Ectodermal cell (in vitro differentiated cells): ENCODE measurements around the gene FBXL7.
A peak's percentile ranks its signal among the peaks of the same experiment; 100 is the strongest.

Source experiments
- H3K27ac ChIP-seq: 2 replicates; pipeline ENCODE4 v1.7.0; 2013; ENCODE audit warnings: mild to moderate bottlenecking, low read depth, low read length; ENCODE audit not compliant: insufficient read depth, poor library complexity, severe bottlenecking
- H3K27me3 ChIP-seq: 2 replicates; pipeline ENCODE4 v1.7.0; 2013; ENCODE audit warnings: mild to moderate bottlenecking, low read length; ENCODE audit not compliant: insufficient read depth, control insufficient read depth, poor library complexity, severe bottlenecking
- H3K36me3 ChIP-seq: one replicate; pipeline ENCODE4 v1.7.0; 2013; ENCODE audit warnings: low read length; ENCODE audit not compliant: control insufficient read depth, insufficient read depth
- H3K4me1 ChIP-seq: one replicate; pipeline ENCODE4 v1.7.0; 2013; ENCODE audit warnings: low read length; ENCODE audit not compliant: control insufficient read depth, insufficient read depth
- H3K4me3 ChIP-seq: 2 replicates; pipeline ENCODE4 v1.7.0; 2013; ENCODE audit warnings: low read depth, low read length, control low read depth; ENCODE audit not compliant: insufficient read depth
- H3K9me3 ChIP-seq: 2 replicates; pipeline ENCODE4 v1.7.0; 2013; ENCODE audit warnings: mild to moderate bottlenecking, low read length, moderate library complexity; ENCODE audit not compliant: control insufficient read depth
- WGBS, 2 experiments: methylation state at CpG; one replicate each; pipeline ENCODE4 v1.1.7; 2013; ENCODE audit warnings: missing lambda C conversion rate in 2 of 2; 5-methylcytosine and 5-hydroxymethylcytosine counted together

The FBXL7 gene

DNA sequence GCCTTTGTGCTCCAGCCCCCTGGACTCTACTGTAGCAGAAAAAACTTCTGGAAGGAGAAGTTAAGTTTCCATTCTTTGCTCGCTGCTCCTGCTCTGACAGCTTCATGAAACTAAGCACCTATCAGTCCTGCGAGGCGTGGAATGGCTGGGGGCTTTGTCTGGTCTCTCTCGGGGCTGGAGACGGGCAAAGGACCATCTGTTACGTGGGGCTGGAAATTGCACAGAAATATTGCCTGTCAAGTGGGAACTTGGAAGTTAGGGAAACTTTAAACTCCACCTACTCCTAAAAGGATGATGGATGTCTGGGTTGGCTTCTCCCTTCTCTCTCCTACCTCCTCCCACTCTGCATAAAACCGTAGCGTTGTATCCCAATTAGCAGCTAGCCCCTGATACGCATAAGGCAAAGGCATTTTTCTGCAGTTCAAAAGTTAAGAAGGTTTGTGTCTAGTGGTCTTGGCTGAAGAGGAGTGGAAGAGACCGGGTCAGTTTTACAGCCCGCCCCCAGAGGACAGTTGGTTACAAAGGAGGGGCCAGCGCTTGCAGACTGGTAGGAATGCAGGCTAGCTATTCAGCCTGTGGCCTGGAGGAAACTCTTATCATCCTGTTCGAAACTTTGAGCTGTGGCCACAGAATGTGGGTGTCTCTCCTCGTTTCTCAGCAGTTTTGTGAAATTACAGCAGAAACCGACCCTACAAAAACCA, 1.3 kb downstream of the FBXL7 start:
- H3K27me3 ChIP-seq: no peaks in the 10 kb centered on the region
- H3K36me3 ChIP-seq: no peaks in the 10 kb centered on the region
- 1 to 2% methylated on average over 14 to 15 of the region's 15 CpGs for WGBS, 2 experiments
- H3K27ac ChIP-seq: no peak overlapping the region
- H3K4me1 ChIP-seq: peaks cover 2% of the 10 kb centered on the region
- peak overlapping the region; percentile 76 for H3K4me3 ChIP-seq
- no peaks in the 10 kb centered on the region for H3K9me3 ChIP-seq

DNA sequence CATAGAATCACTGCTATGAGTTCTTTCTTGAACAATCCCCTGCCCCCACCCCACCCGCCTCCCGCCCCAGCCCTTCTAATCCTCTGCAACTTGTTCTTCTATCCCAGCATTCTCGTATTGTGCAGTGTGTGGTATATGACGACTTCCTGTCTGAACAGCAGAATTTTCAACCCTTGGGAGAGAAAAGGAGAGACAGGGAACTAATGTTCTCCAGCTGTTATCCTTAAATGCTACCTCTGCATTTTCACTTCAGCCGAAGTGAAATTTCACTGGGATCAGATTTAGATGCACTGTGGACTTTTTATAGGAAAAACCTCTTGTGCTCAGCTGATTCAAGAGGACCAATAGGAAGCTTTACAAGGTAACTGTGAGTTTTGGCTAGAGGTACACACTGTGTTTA, 2.2 kb downstream of the FBXL7 start:
- H3K4me3 ChIP-seq: no peak overlapping the region
- H3K4me1 ChIP-seq: peaks cover 2% of the 10 kb centered on the region
- whole genome bisulfite sequencing, 2 experiments: 83 to 86% methylated on average over 2 to 4 of the region's 5 CpGs
- H3K36me3 ChIP-seq: no peaks in the 10 kb centered on the region
- H3K27ac ChIP-seq: no peak overlapping the region
- H3K9me3 ChIP-seq: no peaks in the 10 kb centered on the region
- H3K27me3 ChIP-seq: no peaks in the 10 kb centered on the region

DNA sequence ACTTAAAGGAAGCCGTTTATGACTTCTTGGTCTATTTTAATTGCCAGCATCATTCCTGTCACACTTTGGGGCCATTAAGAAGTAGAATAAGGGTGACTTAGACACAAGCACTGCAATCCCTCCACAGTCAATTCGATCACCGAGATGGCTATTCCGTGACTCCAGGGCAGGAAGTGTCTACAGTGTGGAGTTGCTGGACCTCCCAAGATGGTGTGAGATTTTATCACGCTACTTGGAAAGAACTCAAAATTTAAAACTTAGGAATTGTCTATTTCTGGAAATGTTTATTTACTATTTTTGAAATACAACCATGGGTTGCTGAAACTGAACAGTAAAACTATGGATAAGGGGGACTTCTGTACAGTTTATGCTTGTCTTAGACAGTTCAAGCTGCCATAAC, 6.2 kb downstream of the FBXL7 start:
- Histone ChIP-seq H3K4me1 (peaks cover 3% of the 10 kb centered on the region), H3K4me3 (no peak overlapping the region), H3K27me3 (no peaks in the 10 kb centered on the region), H3K9me3 (no peaks in the 10 kb centered on the region), H3K27ac (no peak overlapping the region), H3K36me3 (no peaks in the 10 kb centered on the region)
- 95 to 96% methylated on average over 5 of the region's 5 CpGs for WGBS, 2 experiments

DNA sequence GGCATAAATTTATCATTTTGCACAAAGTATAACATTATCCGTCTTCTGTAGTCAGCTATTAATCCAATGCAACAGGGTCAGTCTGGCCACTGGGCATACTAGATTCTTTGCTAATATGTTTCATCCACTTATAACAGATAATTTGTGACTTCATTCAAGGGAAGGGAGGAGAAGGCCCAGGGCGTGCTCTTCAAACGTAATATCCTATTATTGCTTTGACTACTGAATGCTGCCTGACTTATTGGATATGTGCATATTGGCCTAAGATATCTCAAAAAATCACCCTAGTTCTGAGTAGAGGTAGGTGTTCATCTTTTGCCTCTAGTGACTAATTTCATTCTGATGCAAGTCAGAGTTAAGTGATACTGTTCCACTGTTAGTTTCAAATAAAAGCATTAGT, 6.9 kb downstream of the FBXL7 start:
- Histone ChIP-seq H3K4me1 (peaks cover 3% of the 10 kb centered on the region), H3K27ac (no peak overlapping the region), H3K27me3 (no peaks in the 10 kb centered on the region), H3K4me3 (no peak overlapping the region), H3K36me3 (no peaks in the 10 kb centered on the region), H3K9me3 (no peaks in the 10 kb centered on the region)
- WGBS, 2 experiments: 98 to 100% methylated on average over 2 to 3 of the region's 3 CpGs

DNA sequence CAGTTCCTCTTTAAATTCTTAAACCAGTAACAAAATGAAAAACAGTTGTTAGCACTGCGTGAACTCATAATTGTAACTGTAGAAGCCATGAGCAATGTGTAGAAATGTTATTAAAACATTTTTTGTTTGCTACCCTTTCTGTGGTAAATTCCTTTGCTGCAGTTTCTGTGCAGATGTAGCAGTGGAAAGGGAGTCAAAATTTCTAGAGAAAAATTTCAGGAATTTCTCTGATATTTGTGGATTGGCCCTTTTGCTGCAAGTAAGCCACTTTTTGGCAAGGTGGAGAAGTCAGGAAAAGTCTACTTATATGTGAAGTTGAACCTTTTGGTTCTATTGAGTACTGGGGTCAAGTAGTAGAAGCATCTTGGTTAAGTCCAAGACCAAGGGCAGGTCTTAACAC, 10.1 kb downstream of the FBXL7 start:
- H3K9me3 ChIP-seq: no peaks in the 10 kb centered on the region
- no peaks in the 10 kb centered on the region for H3K36me3 ChIP-seq
- no peaks in the 10 kb centered on the region for H3K27me3 ChIP-seq
- no peak overlapping the region for H3K27ac ChIP-seq
- peaks cover 3% of the 10 kb centered on the region for H3K4me1 ChIP-seq
- H3K4me3 ChIP-seq: no peak overlapping the region
- WGBS, 2 experiments: 100% methylated on average over 1 of the region's 1 CpG

DNA sequence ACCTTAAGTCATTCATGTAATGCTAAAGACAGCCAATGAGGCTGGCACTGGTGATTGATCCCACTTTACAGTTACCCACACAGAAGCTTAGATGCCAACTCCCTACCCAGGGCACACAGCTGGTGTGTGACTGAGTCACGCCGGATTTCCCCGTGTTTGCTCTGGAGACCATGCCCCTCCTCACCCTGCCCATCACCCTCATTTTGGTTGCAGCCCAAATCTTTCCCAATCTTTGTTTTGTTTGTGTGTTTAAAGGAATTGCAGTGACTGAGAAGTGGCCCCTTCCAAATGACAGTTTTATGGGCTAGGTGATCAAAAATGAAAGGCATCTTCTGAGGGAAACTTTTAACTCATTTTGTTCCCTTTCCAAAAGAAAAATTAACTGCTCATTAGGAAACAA, 10.9 kb downstream of the FBXL7 start:
- no peak overlapping the region for H3K4me3 ChIP-seq
- 84 to 90% methylated on average over 3 of the region's 3 CpGs for WGBS, 2 experiments
- no peaks in the 10 kb centered on the region for H3K36me3 ChIP-seq
- H3K9me3 ChIP-seq: no peaks in the 10 kb centered on the region
- no peaks in the 10 kb centered on the region for H3K27me3 ChIP-seq
- H3K4me1 ChIP-seq: peaks cover 3% of the 10 kb centered on the region
- no peak overlapping the region for H3K27ac ChIP-seq

DNA sequence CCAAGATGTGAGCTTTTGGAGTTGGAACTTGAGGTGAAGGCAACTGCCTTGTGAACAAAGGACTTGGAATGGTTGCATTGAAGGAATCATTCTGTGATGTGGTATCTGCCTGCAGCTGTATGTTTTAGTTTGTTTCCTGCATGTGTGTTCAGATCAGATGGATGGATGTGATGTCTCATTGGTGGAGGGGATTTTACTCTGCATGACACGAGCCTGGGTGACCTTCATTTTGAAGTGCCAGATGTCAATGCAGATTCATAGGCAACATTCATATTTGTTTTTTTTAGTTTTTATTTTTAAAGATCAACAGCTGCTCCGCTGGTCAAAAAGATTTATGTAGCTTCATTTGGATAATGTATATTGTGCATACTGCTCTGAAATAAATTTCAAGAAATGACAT, 13.5 kb downstream of the FBXL7 start:
- 75 to 93% methylated on average over 1 of the region's 2 CpGs for WGBS, 2 experiments
- no peaks in the 10 kb centered on the region for H3K36me3 ChIP-seq
- no peaks in the 10 kb centered on the region for H3K27me3 ChIP-seq

DNA sequence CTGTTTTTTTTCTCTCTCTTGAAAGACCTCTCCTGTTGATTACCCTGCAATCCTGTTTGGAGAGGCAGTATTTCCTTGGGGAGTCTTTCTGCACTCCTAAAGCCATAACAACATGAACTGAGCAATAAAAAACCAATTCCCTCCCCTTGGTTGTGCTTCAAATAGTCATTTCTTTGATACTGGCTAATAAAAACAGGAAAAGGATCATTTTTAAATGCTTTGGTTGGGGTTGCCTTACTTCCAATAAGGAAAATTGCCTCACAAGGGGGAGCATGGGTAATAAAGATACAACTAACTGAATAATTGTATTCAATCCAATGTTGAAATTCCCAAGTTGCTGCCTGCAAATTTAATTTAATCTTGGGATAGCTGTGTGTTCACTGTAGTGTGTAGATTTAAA, 13.9 kb downstream of the FBXL7 start:
- Histone ChIP-seq H3K9me3 (no peaks in the 10 kb centered on the region), H3K4me1 (peaks cover 3% of the 10 kb centered on the region), H3K27me3 (no peaks in the 10 kb centered on the region), H3K36me3 (no peaks in the 10 kb centered on the region), H3K4me3 (no peak overlapping the region), H3K27ac (no peak overlapping the region)

More for the DNA sequence above, 13.5 kb downstream of the FBXL7 start:
- H3K4me3 ChIP-seq: no peak overlapping the region
- no peaks in the 10 kb centered on the region for H3K9me3 ChIP-seq
- peaks cover 3% of the 10 kb centered on the region for H3K4me1 ChIP-seq
- H3K27ac ChIP-seq: no peak overlapping the region

DNA sequence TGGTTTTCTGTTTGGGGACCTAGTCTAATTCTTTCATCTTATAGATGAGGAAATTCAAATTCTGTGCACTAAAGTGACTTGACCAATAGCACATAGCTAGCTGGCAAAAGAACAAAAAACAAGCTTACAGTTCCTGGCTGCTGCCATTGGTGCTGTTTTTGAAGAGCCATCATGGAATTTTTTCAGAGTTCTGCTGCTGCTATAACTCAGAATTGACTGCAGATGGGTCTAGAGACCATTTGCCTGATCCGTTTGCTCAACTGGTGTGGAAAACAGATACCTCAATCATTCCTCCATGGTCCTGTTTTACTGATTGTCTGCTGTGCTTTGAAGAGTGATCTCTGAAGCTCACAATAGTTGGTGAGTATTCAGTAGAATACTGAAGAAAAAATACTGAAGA, 15.2 kb downstream of the FBXL7 start:
- WGBS, 2 experiments: 70 to 89% methylated on average over 1 of the region's 1 CpG

DNA sequence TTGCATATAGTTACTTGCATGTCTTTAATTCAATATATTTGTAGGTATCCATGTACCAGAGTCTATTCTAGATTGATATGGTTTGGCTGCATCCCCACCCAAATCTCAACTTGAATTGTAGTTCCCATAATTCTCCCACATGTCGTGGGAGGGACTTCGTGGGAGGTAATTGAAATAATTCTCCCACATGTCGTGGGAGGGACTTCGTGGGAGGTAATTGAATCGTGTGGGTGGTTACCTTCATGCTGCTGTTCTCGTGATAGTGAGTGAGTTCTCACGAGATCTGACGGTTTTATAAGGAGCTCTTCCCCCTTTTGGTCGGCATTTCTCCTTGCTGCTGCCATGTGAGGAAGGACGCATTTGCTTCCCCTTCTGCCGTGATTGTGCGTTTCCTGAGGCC, 16.5 kb downstream of the FBXL7 start:
- Histone ChIP-seq H3K4me1 (peaks cover 8% of the 10 kb centered on the region), H3K27ac (no peak overlapping the region), H3K9me3 (no peaks in the 10 kb centered on the region), H3K27me3 (no peaks in the 10 kb centered on the region), H3K4me3 (no peak overlapping the region), H3K36me3 (no peaks in the 10 kb centered on the region)
- WGBS, 2 experiments: 90 to 95% methylated on average over 12 of the region's 12 CpGs

More for the DNA sequence above, 15.2 kb downstream of the FBXL7 start:
- Histone ChIP-seq H3K4me1 (peaks cover 3% of the 10 kb centered on the region), H3K27ac (no peak overlapping the region), H3K36me3 (no peaks in the 10 kb centered on the region), H3K27me3 (no peaks in the 10 kb centered on the region), H3K9me3 (no peaks in the 10 kb centered on the region), H3K4me3 (no peak overlapping the region)

DNA sequence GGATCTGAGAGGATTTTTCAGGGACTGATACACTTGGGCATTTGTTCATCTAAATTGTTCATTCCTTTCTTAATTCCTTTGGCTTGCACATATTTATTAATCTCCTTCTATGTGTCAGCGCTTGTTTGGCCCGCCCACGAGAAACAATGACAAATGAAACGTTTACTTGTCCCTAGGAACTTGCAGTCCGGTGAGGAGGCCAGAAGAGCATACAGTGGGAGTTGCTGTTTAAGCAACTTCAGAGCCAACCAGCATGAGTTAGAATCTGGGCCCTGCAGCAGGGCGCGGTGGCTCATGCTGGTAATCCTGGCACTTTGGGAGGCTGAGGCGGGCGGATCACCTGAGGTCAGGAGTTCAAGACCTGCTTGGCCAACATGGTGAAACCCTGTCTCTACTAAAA, 18.8 kb downstream of the FBXL7 start:
- no peaks in the 10 kb centered on the region for H3K36me3 ChIP-seq
- WGBS, 2 experiments: 94 to 97% methylated on average over 9 of the region's 9 CpGs
- peaks cover 17% of the 10 kb centered on the region for H3K4me1 ChIP-seq
- H3K9me3 ChIP-seq: no peaks in the 10 kb centered on the region
- no peak overlapping the region for H3K4me3 ChIP-seq
- no peaks in the 10 kb centered on the region for H3K27me3 ChIP-seq
- H3K27ac ChIP-seq: no peak overlapping the region
